Measurements from ENCODE around the gene LRRC15.

The LRRC15 gene

GRCh38 chr3:194355379-194355778 lies 14.2 kb downstream of the LRRC15 start:
- no peak for DNase-seq

- no peak for DNase-seq
Observed at GRCh38 chr3:194354315-194354714, 15.2 kb downstream of the LRRC15 start.

GRCh38 chr3:194352667-194353246 lies 16.8 kb downstream of the LRRC15 start:
- no peak for DNase-seq

- no peak for DNase-seq
Observed at GRCh38 chr3:194351952-194352536, 17.5 kb downstream of the LRRC15 start.

- no peak for DNase-seq
Observed at GRCh38 chr3:194351080-194351672, 18.4 kb downstream of the LRRC15 start, which contains the start of gene CPN2. CPN2 (minus strand) TSS chr3:194351328; CDS start chr3:194342702, 8,626 bp downstream.

GRCh38 chr3:194350726-194351071 lies 18.8 kb downstream of the LRRC15 start:
- DNase-seq = no peak

- no peak for DNase-seq
Observed at GRCh38 chr3:194348354-194348753, 21.2 kb downstream of the LRRC15 start.

- no peak for DNase-seq
Observed at GRCh38 chr3:194346621-194347020, 22.9 kb downstream of the LRRC15 start.

GRCh38 chr3:194346035-194346434 lies 23.5 kb downstream of the LRRC15 start:
- no peak for DNase-seq

- DNase-seq = peak; percentile 78 to 81
Observed at GRCh38 chr3:194344012-194344411, 25.5 kb downstream of the LRRC15 start.

GRCh38 chr3:194343561-194343893 lies 26.0 kb downstream of the LRRC15 start:
- no peak for DNase-seq

GRCh38 chr3:194342861-194343560 lies 26.5 kb downstream of the LRRC15 start:
- DNase-seq = no peak

GRCh38 chr3:194340757-194341400 lies 28.7 kb downstream of the LRRC15 start:
- no peak for DNase-seq

GRCh38 chr3:194339840-194340239 lies 29.7 kb downstream of the LRRC15 start:
- no peak for DNase-seq

- no peak for DNase-seq
Observed at GRCh38 chr3:194339356-194339755, 30.2 kb downstream of the LRRC15 start.

- DNase-seq = no peak
Observed at GRCh38 chr3:194337965-194338753, 31.4 kb downstream of the LRRC15 start.

GRCh38 chr3:194336601-194337355 lies 32.8 kb downstream of the LRRC15 start:
- no peak for DNase-seq

GRCh38 chr3:194333981-194334320 lies 35.6 kb downstream of the LRRC15 start:
- no peak for DNase-seq

GRCh38 chr3:194333212-194333980 lies 36.1 kb downstream of the LRRC15 start:
- no peak for DNase-seq

- no peak for DNase-seq
Observed at GRCh38 chr3:194332858-194333211, 36.7 kb downstream of the LRRC15 start.

- DNase-seq = no peak
Observed at GRCh38 chr3:194330579-194330978, 39.0 kb downstream of the LRRC15 start.
